Measurements from ENCODE around the gene SORT1.
"Not testable (repeated sequence)": the region's sequence is repeated elsewhere in the genome, so short reads cannot be mapped to it uniquely, and the experiment has no call there.

Gene SORT1

DNA sequence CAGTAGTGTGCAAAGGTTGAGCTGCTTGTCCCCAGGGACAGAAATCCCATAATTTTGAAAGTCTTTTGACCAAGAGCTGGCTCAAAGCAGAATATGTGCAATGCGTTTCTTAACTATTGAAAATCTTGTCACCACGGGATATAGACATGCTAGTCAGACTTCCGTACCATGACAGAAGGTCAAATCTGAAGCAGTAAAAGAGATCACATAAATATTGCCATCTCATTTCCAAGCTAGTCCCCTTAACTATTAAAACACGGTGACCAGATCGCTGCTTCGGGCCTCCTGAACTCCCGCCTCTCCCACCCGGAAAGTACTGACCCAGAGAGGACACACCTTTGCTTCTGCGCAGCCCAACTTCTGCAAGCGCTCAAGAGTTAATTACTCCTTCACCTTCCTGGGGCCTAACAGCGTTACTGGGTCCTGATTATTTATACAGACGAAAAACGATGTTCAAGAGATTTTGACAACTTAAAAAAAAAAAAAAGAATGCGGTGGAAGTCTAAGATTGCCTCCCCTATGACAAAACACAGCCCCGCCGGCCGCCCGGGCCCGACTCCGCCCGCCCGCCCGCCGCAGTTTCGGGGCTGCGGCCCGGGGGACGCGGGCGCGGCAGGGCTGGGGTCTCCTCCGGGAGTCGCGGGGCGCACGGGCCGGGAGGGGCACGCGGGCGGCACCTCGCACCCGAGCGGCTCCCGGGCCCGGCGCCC, 692 bp downstream of the SORT1 start:
- no peak for DNase-seq

DNA sequence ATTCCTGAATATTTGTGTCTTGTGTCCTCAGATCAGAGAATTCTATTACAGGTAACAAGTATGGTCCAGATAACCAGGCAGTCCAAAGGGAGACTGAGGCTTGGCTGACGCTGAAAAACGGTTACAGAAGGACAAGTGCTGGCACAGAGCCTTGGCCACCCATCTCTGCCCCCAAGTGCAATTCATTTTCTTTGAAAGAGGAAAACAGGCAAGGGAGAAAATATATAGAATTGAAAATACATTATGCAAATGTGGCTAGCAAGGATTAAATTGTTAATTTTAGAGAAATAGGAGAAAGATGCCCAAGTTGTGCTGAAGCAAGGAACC, 1.2 kb downstream of the SORT1 start:
- DNase-seq: no peak

DNA sequence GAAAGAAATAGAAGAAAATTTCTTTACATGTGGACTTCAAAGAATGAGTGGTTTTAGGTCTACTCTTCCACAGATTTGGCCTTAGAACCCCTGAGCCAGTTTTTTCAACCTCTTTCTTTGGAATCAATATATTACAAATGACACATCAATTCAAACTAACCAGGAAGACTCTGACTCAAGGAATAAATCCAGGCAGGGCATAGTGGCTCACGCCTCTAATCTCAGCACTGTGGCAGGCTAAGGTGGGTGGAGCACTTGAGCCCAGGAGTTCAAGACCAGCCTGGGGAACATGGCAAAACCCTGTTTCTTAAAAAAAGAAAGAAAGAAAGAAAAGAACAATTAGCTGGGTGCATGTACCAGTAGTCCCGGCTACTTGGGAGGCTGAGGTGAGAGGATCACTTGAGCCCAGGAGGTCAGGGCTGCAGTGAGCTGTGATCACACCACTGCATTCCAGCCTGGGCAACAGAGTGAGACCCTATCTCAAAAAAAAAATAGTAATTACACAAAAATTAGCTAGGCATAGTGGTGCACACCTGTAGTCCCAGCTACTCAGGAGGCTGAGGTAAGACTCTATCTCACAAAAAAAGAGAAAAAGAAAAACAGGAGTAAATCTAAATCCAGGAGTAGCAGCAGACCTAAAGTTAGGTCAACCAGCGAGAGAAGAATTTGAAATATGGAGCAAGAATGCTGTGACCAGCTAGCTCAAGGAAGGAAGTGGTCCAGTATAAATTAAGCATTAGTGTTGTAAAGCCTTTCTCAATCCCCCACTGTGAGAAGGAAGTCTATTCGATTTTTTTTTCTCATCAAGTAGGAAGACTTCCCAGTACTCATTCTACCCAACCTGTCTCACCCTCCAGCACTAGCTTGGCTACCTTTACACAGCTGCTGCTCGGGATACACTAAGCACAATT, 1.9 kb downstream of the SORT1 start:
- DNase-seq: no peak

DNA sequence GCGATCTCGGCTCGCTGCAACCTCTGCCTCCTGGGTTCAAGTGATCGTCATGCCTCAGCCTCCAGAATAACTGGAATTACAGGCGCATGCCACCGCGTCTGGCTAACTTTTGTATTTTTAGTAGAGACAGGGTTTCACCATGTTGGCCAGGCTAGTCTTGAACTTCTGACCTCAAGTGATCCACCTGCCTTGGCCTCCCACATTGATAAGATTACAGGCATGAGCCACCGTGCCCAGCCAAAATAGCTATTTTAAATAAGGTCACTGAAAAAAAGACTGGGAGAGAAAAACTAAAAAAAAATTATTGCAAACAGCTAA, 2.5 kb downstream of the SORT1 start:
- not testable (repeated sequence) for DNase-seq

DNA sequence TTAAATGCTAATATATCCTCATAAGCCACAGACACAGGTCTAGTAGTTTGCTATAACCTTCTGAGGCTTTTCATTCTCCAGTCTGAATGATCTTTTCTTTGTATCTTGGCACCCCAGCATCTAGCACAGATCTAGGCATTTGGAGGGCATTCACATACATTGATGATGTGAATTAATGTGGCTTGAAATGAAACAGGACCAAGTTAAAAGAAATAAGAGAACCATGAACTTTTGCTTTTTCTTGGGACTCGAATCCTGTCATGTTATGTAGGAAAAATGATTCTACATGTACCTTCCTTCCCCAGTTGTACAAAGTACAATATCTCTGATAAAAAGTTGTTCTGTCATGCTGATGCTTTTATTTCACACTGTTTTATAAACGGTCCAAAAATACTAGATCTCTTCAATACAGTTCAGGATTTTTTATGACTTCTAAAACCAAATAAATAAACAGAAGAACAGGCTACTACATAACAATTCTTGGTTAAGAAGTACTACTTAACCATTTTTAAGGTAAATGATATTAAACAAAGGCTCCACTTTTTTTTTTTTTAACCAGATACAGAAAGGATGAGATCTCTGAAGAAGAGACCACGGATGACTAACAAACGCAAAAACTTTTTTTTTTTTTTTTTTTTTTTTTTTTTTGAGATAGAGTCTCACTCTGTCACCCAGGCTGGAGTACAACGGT, 3.0 kb downstream of the SORT1 start:
- no peak for DNase-seq

DNA sequence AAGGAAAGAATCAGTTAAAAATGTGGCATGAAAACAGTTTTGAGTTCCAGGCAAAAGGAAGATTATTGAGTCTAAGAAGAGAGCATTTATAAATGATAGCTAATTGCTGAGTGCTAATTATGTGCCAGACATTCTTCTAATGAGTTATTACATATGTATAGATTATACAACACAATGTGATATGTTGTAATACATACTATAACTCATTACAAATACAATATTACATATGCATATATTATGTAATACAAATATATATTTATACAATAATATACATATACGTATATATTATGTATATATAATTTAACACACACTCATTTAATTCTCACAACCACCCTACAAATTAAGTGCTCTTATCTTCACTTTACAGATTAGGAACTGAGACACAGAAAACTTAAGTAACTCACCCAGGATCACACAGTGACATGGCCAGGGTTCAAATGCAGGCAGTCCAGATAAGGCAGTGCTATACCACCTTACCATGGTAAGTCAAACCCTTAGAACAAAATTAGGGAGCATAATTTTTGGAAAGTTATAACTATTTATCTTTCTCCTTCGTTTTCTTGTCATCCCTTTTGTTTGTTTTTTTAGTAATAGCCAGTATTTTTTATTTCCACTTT, 4.0 kb downstream of the SORT1 start:
- no peak for DNase-seq

DNA sequence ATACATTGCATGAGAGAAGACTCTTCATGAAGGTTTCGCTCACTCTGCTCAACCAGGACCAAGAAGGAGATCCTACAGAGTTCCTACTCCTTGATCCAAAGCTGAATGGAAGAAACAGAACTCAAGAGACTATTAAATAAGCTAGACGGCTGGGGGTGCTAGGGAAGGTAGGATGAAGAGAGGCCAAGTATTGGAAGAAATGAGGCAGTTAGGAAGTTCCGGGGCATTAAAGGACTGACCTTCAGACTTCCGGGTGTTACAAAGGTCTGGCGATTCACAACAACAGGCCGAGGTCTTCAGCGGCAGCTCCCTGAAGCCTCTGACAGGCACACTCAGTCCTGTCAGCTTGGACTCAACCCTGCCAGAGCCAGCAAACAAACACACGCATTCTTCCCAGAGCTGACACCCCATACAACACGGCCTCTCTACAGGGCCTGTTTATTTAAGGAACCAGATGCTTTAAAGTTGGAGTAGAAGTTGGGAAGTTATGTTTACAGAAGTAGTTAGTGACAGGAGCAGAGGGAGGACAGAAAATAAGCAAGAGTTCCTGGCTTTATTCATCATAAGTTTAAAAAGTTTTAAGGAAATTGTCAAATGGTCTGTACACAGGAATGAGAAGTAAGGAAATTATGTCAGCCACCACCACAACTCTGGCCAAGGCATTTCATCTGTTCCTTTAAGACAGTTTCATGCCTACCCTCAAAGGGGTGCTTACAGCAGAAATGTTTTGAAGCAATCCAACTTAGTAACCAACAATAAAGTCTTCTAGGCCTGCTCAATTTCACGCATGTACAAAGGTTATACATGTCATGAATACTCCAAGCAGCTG, 4.7 kb downstream of the SORT1 start:
- no peak for DNase-seq

DNA sequence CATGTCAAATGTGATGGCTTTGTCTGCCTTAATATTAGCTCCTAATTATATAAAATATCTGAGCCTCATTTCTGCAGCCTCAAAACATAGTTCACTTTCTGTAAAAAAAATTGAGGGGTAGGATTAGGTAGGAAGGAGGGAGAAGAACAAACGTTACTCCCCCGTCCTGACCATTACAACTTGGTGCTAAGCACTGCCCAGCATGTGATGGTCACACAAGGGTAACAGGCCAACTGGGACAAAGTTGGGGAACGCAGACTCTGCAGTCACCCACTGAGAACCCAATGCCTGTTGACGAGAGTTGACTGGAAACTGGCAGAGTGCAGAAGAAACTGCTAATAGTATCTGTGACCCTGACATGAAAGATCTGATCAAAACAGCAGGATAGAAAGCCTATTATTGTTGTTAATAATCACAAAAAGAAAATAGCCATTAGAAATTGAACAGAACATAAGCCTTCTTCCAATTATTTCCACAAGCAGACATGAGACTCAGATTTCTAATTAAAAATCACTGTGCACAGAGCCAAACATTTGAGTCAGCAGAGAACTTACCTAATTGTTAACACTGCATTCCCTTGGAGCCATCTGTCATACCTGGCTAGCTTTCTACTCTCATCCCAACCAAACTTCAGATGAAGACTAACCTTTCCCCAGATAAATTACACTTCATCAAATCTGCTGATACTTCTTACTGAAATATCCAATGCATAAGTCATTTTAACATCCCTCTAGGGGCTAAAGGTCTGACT, 5.5 kb downstream of the SORT1 start:
- DNase-seq: no peak

DNA sequence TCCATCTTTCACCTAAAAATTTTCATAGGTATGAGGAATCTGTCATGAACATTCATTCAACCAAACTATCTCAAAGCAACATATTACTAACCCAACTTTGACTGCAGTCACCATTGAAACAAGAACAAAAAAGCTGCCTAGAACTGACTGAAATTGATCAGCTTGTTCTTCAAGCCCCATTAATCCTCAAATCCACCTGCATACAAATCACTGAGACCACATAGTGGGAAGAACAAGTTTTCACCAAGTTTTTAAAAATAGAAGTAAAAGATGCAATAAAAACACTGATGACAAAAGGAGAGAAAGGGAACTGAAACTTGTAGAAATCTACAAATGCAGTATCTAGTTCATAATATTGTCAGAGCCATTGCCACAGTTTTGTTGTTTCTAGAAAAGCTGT, 6.1 kb downstream of the SORT1 start:
- DNase-seq: no peak

DNA sequence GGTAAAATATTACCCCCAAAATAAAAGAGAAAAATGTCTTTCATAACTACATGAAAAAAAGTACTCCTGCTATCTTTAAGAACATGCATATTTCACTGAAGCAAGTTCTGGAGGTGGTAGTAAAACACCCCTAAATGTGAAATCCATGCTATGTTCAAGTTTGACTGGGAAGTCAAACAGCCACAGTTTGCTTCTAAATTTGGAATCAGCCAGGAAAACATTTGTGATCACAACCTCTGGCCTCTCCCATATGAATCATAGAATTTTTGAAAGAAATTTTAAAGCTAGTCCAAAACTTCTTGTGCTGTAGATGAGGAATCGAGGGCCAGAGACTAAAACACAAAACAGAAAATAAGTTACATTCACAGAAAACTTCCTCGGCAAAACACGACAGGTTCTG, 6.6 kb downstream of the SORT1 start:
- DNase-seq: no peak

DNA sequence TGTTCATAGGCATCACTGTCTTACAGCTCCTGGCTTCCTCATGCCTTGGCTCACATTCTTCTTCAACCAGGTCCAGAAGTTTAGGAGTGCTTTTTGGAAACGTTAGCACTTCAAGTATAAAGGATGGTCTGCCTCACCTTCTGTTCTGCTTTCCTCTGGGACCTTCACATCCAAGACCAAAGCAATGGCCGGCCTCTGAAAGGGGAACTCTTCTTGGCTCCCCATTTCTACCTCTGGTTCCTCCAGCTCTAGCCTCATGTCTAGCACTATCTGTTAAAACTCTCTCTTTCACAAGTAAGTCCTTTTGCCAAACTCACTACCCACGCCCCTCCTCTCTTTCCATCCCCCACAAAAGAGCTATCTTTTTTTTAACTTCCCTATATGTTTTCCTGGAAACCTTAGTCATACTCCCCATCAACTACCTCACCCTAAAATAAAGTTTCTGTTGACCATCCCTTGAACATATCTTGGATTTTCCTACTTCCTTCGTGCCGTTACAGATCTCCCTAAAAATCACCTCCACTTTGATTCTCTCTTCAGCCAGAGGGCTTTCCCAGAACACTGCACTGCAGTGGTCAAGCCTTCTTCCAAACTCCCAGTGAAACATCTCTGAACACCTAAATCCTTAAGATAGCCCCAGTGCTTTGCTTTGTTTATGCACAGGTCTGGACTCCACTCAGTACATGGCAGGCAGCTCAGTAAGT, 7.9 kb downstream of the SORT1 start:
- no peak for DNase-seq

DNA sequence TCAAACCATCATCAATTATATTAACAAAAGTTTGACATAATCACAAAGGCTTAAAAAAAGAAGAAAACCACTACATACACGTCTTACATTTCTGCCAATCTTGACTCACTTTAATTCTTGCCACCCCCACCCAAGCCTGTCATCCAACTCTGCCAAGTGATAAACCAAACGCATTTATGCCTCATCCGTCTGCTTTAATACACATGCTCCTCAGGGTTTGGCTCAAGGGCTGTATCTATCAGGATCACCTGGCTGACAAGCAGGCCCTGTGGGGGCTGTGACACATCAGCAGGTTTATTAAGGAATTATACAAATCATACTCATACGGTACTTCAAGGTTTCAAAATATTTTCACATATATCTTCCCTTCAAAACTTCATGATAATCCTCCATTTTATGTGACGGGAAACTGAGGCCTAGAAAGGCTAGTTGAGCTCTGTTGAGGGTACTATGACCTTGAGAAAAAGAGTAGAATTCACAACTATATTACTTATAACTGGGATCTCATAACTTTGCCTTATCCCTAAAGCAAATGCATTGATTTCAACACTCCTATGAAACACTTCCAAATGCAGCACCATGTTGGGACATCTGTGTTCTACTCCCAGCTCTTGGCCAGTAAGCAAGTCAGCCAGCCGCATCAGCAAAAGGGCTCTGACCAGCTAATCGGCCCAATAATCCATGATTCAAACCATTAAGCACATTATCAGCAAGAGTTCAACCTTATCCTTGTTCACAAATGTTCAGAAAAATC, 8.7 kb downstream of the SORT1 start:
- DNase-seq: no peak

DNA sequence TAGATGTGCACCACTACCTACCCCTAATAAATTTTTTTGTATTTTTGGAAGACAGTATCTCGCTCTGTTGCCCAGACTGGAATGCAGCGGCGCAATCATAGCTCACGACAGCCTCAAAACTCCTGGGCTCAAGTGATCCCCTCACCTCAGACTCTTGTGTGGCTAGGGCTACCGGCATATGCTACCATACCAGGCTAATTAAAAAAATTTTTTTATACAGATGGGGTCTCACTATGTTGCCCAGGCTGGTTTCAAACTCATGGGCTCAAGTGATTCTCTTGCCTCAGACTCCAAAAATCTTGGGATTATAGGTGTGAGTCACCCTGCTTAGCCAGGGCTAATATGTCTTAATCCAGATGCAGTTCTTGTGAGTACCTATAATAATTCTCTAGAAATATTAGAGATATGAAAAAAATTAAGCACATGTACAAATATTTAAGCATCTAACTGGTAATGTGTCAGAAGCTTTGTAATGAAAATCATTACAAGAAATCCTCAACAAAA, 9.5 kb downstream of the SORT1 start:
- DNase-seq: no peak

DNA sequence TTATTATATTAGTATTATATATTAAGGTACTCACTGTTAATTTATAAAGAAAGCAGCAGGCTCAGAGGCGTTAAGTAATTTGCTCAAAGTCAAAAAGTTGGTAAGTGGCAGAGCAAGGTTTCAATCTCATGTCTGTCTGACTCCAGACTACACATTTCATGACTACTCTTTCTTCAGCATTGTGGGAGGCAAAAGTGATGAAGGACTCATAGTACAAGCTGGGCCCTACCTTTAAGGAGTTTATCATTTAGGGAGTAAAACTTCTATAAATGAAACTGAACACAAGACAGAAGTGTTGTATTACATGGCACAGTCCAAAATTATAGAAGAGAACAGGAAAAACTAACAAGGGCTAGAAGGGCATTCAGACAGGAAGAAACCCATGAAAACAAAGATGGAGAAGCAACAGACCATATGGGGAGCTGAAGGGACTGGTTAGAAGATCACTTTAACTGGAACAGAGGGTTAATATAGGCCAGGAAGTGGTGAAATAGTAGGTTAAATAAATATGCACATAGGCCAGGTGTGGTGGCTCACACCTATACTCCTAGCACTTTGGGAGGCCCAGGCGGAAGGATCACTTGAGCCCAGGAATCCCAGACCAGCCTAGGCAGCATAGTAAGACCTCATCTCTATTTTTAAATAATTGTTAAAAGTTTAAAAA, 11.5 kb downstream of the SORT1 start:
- DNase-seq: no peak

DNA sequence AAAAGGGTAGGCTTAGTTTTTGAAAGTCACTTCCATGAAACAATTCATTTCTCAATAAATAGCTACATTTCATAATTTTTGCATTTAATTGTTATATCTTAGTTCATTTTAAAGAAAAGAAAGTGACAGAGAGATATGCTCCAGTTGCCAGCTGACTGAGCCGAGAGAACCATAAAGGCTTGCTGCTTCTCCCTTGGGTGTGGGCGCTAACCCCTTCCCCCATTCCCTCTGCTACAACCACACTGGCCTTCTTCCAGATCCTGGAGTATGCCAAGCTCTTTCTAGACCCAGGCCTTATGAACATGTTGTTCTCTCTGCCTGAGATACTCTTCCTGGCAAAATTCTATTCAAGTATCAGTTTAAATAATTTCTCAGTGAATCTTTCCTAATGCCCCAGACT, 12.3 kb downstream of the SORT1 start:
- no peak for DNase-seq

DNA sequence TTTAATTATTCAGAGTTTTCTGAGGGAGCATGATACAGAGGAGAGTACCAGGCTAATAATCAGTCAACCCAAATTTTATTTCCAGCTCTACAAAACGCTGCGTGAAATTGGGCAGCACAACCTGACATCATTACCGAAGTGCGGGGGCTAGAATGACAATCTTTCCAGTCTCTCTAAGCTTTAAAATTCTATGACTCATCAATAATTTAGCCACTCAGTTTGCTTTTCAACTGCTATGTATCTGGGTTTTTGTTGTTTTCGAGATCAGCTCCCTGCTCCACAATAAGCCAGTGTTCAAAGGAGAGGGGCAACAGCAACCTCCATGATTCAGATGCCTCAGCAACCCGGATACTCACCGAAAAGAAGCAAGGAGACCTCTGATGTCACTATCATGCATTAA, 13.9 kb downstream of the SORT1 start:
- no peak for DNase-seq

DNA sequence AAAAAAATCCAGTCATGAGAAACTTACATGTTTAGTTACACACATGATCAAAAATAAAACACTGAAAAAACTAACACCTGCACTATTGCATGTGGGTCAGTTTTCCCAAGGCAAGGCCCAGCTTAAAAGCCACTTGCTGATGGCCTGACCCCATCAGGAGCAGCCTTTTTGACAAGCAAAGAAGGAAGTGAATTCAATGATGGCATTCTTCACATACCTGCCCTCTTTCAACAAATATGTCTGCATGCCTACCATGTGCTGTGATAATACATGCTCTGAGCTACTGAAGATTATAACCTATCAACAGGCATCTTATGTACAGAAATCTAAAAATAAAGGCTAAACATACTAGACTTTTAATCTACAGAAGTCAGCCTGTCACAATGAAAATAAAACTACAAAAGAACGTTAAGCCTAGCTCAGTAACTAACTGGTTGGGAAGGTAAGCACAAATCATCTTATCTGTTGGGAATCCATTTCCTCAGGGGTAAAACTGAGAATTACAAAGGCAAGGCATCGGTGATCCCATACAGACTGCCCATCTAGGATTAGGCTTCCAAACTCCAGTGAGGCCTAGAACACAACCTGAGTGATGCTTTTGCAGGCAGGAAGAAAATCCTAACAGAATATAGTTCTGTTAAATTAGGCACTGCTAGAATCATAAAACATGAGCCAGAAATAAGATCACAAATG, 14.5 kb downstream of the SORT1 start:
- no peak for DNase-seq

DNA sequence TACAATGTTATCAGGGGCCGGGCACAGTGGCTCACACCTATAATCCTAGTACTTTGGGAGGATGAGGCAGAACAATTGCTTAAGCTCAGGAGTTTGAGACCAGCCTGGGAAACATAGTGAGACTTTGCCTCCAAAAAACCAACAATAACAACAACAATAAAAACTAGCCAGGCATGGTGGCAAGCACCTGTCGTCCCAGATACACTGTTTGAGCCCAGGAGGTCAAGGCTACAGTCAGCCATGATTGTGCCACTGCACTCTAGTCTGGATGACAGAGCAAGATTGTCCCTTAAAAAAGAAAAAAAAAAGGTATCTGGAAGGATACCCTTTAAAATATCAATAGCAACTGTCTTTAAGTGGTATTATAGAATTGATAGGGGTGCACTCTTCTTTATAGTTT, 16.1 kb downstream of the SORT1 start:
- DNase-seq: no peak

DNA sequence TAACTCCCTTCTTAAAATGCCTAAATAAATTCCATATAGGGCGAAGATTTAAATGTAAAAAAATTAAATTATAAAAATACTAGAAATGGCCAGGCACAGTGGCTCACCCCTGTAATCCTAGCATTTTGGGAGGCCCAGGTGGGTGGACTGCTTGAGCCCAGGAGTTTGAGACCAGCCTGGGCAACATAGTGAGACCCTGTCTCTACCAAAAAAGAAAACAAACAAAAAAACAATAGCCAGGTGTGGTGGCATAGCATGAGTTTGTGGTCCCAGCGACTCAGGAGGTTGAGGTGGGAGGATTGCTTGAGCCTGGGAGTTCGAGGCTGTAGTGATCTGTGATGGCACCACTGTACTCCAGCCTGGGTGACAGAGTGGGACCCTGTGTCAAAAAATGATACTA, 17.8 kb downstream of the SORT1 start:
- no peak for DNase-seq

Measured in CD4-positive, alpha-beta T cell treated with Interleukin-1 beta for 1 hour (primary cell).